Measurements from ENCODE around the gene TP53TG5.

DNA sequence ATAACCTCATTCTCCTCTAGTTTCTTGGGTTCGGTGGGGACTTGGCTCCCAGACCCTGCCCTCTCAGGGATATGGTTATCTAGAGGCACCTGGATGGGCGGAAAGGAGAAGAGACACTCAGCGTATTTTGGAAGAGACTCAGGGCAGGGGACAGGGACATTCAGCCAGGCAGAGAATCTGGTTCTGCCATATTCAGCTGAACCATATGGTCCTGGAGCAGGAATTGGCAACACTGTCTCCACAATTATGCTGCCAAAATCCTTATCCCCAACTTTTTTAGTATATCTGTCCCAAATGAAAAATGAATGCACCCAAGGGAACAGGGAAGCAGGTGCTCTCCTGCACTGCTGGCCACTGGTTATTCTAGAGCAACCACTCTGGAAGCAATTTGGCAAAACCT is 47.6 kb downstream of the TP53TG5 start:
- no peak for TF ChIP-seq POLR2A (IDR thresholded peaks at IDR 0.05)
- no peak for TF ChIP-seq POLR2AphosphoS5 (IDR thresholded peaks at IDR 0.05)

Data from prostate gland (tissue), 1 donor.